ENCODE results near the gene GPR132.

The GPR132 gene

DNA sequence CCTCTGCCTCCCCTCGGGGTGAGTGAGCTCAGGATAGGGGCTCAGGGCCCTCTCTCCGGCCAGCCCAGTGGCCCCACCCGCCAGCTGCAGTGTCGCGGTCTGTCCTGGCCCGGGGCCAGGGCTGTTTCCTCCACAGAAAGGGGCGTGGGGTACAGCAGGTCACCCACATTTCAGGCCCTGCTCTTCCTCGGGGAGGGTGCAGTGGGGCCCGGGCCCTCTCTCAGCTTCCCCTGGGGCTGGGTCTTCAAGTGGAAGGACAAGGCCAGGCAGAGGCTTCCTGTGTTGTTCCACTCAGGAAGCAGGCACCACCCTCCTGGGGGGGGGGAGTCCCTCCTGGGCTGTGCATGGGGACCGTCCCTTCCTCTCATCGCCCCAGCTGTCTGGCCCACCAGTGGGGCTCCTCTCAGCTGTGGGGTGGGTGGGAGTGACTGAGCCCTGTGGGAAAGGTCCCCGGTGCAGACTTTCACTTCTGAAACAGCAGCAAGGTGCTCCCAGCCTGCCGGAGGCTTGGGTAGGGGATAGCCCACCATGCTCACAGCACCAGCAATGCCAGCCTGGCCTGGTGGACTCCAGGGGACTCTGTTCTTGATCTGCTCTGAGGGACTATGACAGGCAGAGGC, 3.7 kb downstream of the GPR132 start:
- H3K4me1 ChIP-seq (ENCODE audit: control insufficient read depth, insufficient read depth, low read length): 0 out of 2 replicates have a peak, but pooled peaks cover 5% of the 10 kb centered on the region
- DNase-seq (ENCODE audit: low read depth, low spot score): no peak
- no peak overlapping the region for H3K4me3 ChIP-seq (ENCODE audit: low read length)
- no peaks in the 10 kb centered on the region for H3K9me3 ChIP-seq (ENCODE audit: control insufficient read depth, insufficient read depth, low read length)
- H3K27me3 ChIP-seq (ENCODE audit: control insufficient read depth, insufficient read depth, low read length): no peaks in the 10 kb centered on the region
- whole genome bisulfite sequencing (ENCODE audit: insufficient coverage, insufficient read length): no CpG with 5 or more reads among the region's 13 CpGs
- no peak overlapping the region for H3K27ac ChIP-seq (ENCODE audit: low read length)
- no peaks in the 10 kb centered on the region for H3K36me3 ChIP-seq (ENCODE audit: control insufficient read depth, insufficient read depth, low read length)

GRCh38 chr14:105060751-105061427, 4.3 kb downstream of the GPR132 start:
- H3K9me3 ChIP-seq (ENCODE audit: control insufficient read depth, insufficient read depth, low read length): no peaks in the 10 kb centered on the region
- no peaks in the 10 kb centered on the region for H3K36me3 ChIP-seq (ENCODE audit: control insufficient read depth, insufficient read depth, low read length)
- 0 out of 2 replicates have a peak, but pooled peaks cover 8% of the 10 kb centered on the region for H3K4me1 ChIP-seq (ENCODE audit: control insufficient read depth, insufficient read depth, low read length)
- DNase-seq (ENCODE audit: low read depth, low spot score): no peak
- H3K27me3 ChIP-seq (ENCODE audit: control insufficient read depth, insufficient read depth, low read length): 0 out of 2 replicates have a peak, but pooled peaks cover 1% of the 10 kb centered on the region
- no CpG with 5 or more reads among the region's 30 CpGs for WGBS (ENCODE audit: insufficient coverage, insufficient read length)
- no peak overlapping the region for H3K27ac ChIP-seq (ENCODE audit: low read length)
- H3K4me3 ChIP-seq (ENCODE audit: low read length): no peak overlapping the region

DNA sequence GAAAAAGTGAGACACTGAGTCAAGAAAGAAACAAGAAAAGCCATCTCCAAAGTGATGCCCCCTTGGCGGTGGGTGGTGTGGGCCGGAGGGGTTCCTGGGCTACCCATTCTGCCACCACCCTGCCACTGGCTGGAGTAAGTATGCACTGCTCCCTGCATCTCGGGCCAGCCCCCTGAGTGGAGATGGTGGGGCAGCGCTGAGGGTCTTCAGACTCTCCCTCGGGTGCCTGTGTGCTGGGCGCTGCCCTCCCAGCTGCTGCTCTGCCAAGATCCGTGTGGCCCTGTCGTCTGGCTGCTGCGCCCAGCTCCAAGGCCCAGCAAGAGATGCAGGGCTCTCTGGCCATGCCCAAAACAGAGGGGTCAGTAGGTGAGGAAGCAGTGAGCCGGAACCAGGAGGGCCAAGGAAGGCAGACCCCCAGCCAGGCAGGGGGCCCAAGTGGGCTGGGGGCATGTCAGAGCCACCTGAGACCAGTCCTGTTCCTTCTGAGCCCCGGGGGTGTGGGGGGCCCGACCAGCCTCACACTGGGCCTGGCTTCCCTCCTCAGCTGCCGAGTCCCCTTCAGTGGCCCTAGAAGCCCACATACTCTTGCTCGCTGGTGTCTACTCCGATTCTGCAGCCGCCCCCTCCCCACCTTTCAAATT, 5.2 kb downstream of the GPR132 start:
- Histone ChIP-seq H3K9me3 (ENCODE audit: control insufficient read depth, insufficient read depth, low read length) (no peaks in the 10 kb centered on the region), H3K36me3 (ENCODE audit: control insufficient read depth, insufficient read depth, low read length) (no peaks in the 10 kb centered on the region), H3K4me3 (ENCODE audit: low read length) (no peak overlapping the region), H3K4me1 (ENCODE audit: control insufficient read depth, insufficient read depth, low read length) (0 out of 2 replicates have a peak, but pooled peaks cover 9% of the 10 kb centered on the region), H3K27ac (ENCODE audit: low read length) (no peak overlapping the region), H3K27me3 (ENCODE audit: control insufficient read depth, insufficient read depth, low read length) (peaks cover 5% of the 10 kb centered on the region; the same call in 1 of the 2 replicates)
- no peak for DNase-seq (ENCODE audit: low read depth, low spot score)
- WGBS (ENCODE audit: insufficient coverage, insufficient read length): no CpG with 5 or more reads among the region's 16 CpGs

DNA sequence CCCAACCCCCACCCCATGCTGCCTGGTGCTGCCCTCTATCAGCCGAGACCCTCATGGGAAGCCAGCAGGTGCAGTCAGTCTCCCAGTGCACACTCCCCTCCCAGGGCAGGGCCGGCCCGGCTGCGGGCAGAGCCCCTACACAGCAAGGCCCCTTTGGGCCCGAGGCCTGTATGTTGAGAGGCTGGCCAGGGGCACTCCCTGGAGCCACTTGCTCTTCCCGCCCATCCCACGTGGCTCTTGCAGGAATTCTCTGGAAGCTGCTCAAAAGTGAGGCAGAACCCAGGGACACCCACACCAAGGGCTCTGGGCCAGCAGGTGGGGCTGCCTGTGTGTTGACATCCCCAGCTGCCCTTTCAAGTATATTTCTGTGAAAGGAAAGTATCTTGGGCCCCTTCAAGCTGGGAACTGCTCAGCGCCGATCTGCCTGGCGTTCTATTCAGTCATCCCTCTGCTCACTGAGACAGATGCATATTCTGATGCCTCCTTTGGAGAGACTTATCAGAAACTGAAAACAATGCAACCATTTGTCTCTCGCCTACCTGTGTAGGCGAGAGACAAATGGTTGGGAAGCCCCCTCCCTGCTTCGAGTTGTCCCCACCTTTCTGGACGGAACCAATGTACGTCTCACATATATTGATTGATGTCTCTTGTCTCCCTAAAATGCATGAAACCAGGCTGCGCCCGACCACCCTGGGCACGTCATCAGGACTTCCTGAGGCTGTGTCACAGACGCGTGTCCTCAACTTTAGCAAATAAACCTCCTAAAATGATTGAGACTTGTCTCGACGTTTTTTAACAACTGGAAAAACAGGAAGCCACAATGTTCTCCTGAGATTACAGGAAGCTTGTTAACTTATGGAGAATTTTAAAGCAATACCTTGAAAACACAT, 6.0 kb downstream of the GPR132 start:
- Histone ChIP-seq H3K4me1 (ENCODE audit: control insufficient read depth, insufficient read depth, low read length) (0 out of 2 replicates have a peak, but pooled peaks cover 9% of the 10 kb centered on the region), H3K27me3 (ENCODE audit: control insufficient read depth, insufficient read depth, low read length) (peaks cover 5% of the 10 kb centered on the region; the same call in 1 of the 2 replicates), H3K36me3 (ENCODE audit: control insufficient read depth, insufficient read depth, low read length) (no peaks in the 10 kb centered on the region), H3K27ac (ENCODE audit: low read length) (no peak overlapping the region), H3K4me3 (ENCODE audit: low read length) (no peak overlapping the region), H3K9me3 (ENCODE audit: control insufficient read depth, insufficient read depth, low read length) (no peaks in the 10 kb centered on the region)
- WGBS (ENCODE audit: insufficient coverage, insufficient read length): no CpG with 5 or more reads among the region's 22 CpGs
- DNase-seq (ENCODE audit: low read depth, low spot score): no peak

- no CpG with 5 or more reads among the region's 14 CpGs for WGBS (ENCODE audit: insufficient coverage, insufficient read length)
Measured at GRCh38 chr14:105058521-105059034, 6.7 kb downstream of the GPR132 start.

GRCh38 chr14:105056303-105056831, 8.9 kb downstream of the GPR132 start:
- DNase-seq (ENCODE audit: low read depth, low spot score): no peak
- no CpG with 5 or more reads among the region's 22 CpGs for WGBS (ENCODE audit: insufficient coverage, insufficient read length)
- Histone ChIP-seq H3K36me3 (ENCODE audit: control insufficient read depth, insufficient read depth, low read length) (no peaks in the 10 kb centered on the region), H3K27ac (ENCODE audit: low read length) (no peak overlapping the region), H3K4me1 (ENCODE audit: control insufficient read depth, insufficient read depth, low read length) (0 out of 2 replicates have a peak, but pooled peaks cover 9% of the 10 kb centered on the region), H3K9me3 (ENCODE audit: control insufficient read depth, insufficient read depth, low read length) (no peaks in the 10 kb centered on the region), H3K27me3 (ENCODE audit: control insufficient read depth, insufficient read depth, low read length) (peaks cover 5% of the 10 kb centered on the region; the same call in 1 of the 2 replicates), H3K4me3 (ENCODE audit: low read length) (no peak overlapping the region)

More at GRCh38 chr14:105058521-105059034, 6.7 kb downstream of the GPR132 start:
- DNase-seq (ENCODE audit: low read depth, low spot score): no peak
- H3K27ac ChIP-seq (ENCODE audit: low read length): no peak overlapping the region
- no peaks in the 10 kb centered on the region for H3K9me3 ChIP-seq (ENCODE audit: control insufficient read depth, insufficient read depth, low read length)
- no peak overlapping the region for H3K4me3 ChIP-seq (ENCODE audit: low read length)
- peaks cover 5% of the 10 kb centered on the region; the same call in 1 of the 2 replicates for H3K27me3 ChIP-seq (ENCODE audit: control insufficient read depth, insufficient read depth, low read length)
- H3K36me3 ChIP-seq (ENCODE audit: control insufficient read depth, insufficient read depth, low read length): no peaks in the 10 kb centered on the region
- H3K4me1 ChIP-seq (ENCODE audit: control insufficient read depth, insufficient read depth, low read length): 0 out of 2 replicates have a peak, but pooled peaks cover 9% of the 10 kb centered on the region

- WGBS (ENCODE audit: insufficient coverage, insufficient read length): no CpG with 5 or more reads among the region's 33 CpGs
- no peak for DNase-seq (ENCODE audit: low read depth, low spot score)
Measured at GRCh38 chr14:105055736-105056302, 9.4 kb downstream of the GPR132 start.

DNA sequence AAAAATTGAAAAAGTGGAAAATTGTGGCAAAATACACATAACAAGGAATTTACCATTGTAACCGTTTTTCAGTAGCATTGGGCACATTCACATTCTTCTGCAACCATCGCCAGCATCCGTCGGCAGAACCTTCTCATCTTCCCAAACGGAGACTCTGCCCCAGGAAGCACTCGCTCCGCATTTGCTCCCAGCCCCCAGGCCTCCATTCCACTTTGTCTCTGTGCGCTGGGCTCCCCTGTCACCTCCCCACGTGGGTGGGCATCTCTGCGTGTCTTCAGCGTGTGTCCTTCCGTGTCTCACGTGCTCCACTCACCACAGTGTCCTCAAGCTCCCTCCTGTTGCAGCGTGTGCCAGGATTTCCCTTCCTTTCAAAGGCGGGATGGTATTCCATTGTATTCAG, 9.9 kb downstream of the GPR132 start:
- H3K4me1 ChIP-seq (ENCODE audit: control insufficient read depth, insufficient read depth, low read length): 0 out of 2 replicates have a peak, but pooled peaks cover 9% of the 10 kb centered on the region
- H3K4me3 ChIP-seq (ENCODE audit: low read length): no peak overlapping the region
- no peak overlapping the region for H3K27ac ChIP-seq (ENCODE audit: low read length)
- no peaks in the 10 kb centered on the region for H3K36me3 ChIP-seq (ENCODE audit: control insufficient read depth, insufficient read depth, low read length)
- no peaks in the 10 kb centered on the region for H3K9me3 ChIP-seq (ENCODE audit: control insufficient read depth, insufficient read depth, low read length)
- H3K27me3 ChIP-seq (ENCODE audit: control insufficient read depth, insufficient read depth, low read length): peaks cover 5% of the 10 kb centered on the region; the same call in 1 of the 2 replicates
- no peak for DNase-seq (ENCODE audit: low read depth, low spot score)
- no CpG with 5 or more reads among the region's 15 CpGs for WGBS (ENCODE audit: insufficient coverage, insufficient read length)

More at GRCh38 chr14:105055736-105056302, 9.4 kb downstream of the GPR132 start:
- Histone ChIP-seq H3K4me1 (ENCODE audit: control insufficient read depth, insufficient read depth, low read length) (0 out of 2 replicates have a peak, but pooled peaks cover 9% of the 10 kb centered on the region), H3K27ac (ENCODE audit: low read length) (no peak overlapping the region), H3K36me3 (ENCODE audit: control insufficient read depth, insufficient read depth, low read length) (no peaks in the 10 kb centered on the region), H3K27me3 (ENCODE audit: control insufficient read depth, insufficient read depth, low read length) (peaks cover 5% of the 10 kb centered on the region; the same call in 1 of the 2 replicates), H3K4me3 (ENCODE audit: low read length) (no peak overlapping the region), H3K9me3 (ENCODE audit: control insufficient read depth, insufficient read depth, low read length) (no peaks in the 10 kb centered on the region)

GRCh38 chr14:105053996-105054395, 11.2 kb downstream of the GPR132 start:
- Histone ChIP-seq H3K36me3 (ENCODE audit: control insufficient read depth, insufficient read depth, low read length) (no peaks in the 10 kb centered on the region), H3K27me3 (ENCODE audit: control insufficient read depth, insufficient read depth, low read length) (peaks cover 5% of the 10 kb centered on the region; the same call in 1 of the 2 replicates), H3K4me1 (ENCODE audit: control insufficient read depth, insufficient read depth, low read length) (0 out of 2 replicates have a peak, but pooled peaks cover 8% of the 10 kb centered on the region), H3K4me3 (ENCODE audit: low read length) (no peak overlapping the region), H3K9me3 (ENCODE audit: control insufficient read depth, insufficient read depth, low read length) (no peaks in the 10 kb centered on the region), H3K27ac (ENCODE audit: low read length) (no peak overlapping the region)
- DNase-seq (ENCODE audit: low read depth, low spot score): no peak
- no CpG with 5 or more reads among the region's 15 CpGs for WGBS (ENCODE audit: insufficient coverage, insufficient read length)

Measured in iPS DF 6.9 (cell line).